Sigmoid colon (tissue), 3 donors: Measurements from ENCODE around the gene DNASE2B.

ENCODE experiments used
- CTCF ChIP-seq, 4 experiments: fragments of 450-650 bp in 3 of 4; fragments of 200-600 bp in 1 of 4; IDR thresholded peaks; one replicate each; pipeline ENCODE4 v1.5.1; 2016 to 2019; ENCODE audit warnings: antibody characterized with exemption in 4 of 4, mild to moderate bottlenecking in 3 of 4, moderate library complexity in 2 of 4
- POLR2A ChIP-seq, 2 donors: fragments of 450-650 bp; IDR thresholded peaks; one replicate each; pipeline ENCODE4 v1.6.1; 2016; ENCODE audit warnings: antibody characterized with exemption in 2 of 2, mild to moderate bottlenecking in 2 of 2, moderate library complexity in 2 of 2

GRCh38 chr1:84385347-84385746 is 12.9 kb upstream of the DNASE2B start:
- no peak for TF ChIP-seq CTCF (IDR thresholded peaks at IDR 0.05)
- no peak for TF ChIP-seq POLR2A (IDR thresholded peaks at IDR 0.05)
